GM12878 (cell line): ENCODE results near the gene UHRF1. TPM values are rescaled to one million over a fixed set of nuclear protein-coding genes. Genes with fewer than 3 reads are reported as not detected.

ENCODE experiments used
- CHD4 ChIP-seq: fragments of 200-600 bp; sonication (generic); IDR thresholded peaks from 2 replicates; pipeline ENCODE4 v1.6.1; 2016; ENCODE audit warnings: mild to moderate bottlenecking
- DPF2 ChIP-seq: fragments of 450-650 bp; IDR thresholded peaks from 2 replicates; pipeline ENCODE4 v1.6.1; 2017; ENCODE audit warnings: mild to moderate bottlenecking
- E2F4 ChIP-seq: IDR thresholded peaks from 2 replicates; pipeline ENCODE4 v1.6.1; 2012; ENCODE audit warnings: low read depth, low read length, improper control_type of control experiment
- EED ChIP-seq: sonication (generic); IDR thresholded peaks from 2 replicates; pipeline ENCODE4 v1.6.1; 2016; ENCODE audit warnings: antibody characterized with exemption, low read depth
- KLF5 ChIP-seq: fragments of 450-650 bp; IDR thresholded peaks from 2 replicates; pipeline ENCODE4 v1.6.1; 2014; ENCODE audit warnings: mild to moderate bottlenecking; ENCODE audit not compliant: partially characterized antibody
- PAX5 ChIP-seq: IDR thresholded peaks from 2 replicates; pipeline ENCODE4 v1.6.1; 2011; ENCODE audit warnings: low read depth, low read length, borderline replicate concordance
- PKNOX1 ChIP-seq: fragments of 450-650 bp; IDR thresholded peaks from 2 replicates; pipeline ENCODE4 v1.6.1; 2016; ENCODE audit warnings: mild to moderate bottlenecking
- REST ChIP-seq: IDR thresholded peaks from 2 replicates; pipeline ENCODE4 v1.6.1; 2012; ENCODE audit warnings: mild to moderate bottlenecking, low read depth, low read length
- SREBF2 ChIP-seq: IDR thresholded peaks from 2 replicates; pipeline ENCODE4 v1.6.1; 2012; ENCODE audit warnings: mild to moderate bottlenecking, low read length
- SUZ12 ChIP-seq: fragments of 200-600 bp; sonication (generic); IDR thresholded peaks from one replicate; pipeline ENCODE4 v1.6.1; 2018; ENCODE audit warnings: antibody characterized with exemption, mild to moderate bottlenecking; ENCODE audit not compliant: unreplicated experiment
- polyA plus RNA-seq, 11 experiments: library from polyadenylated mRNA; depleted of rRNA in 4 of 11; unstranded in 6 of 11; stranded (reverse) in 5 of 11; fragments of >200 nt; fragmentation: Nextera tagmentation in 4 of 11; fragmentation: Illumina TruSeq in 1 of 11; extraction: Ambion mirVana in 4 of 11; extraction: Trizol in 1 of 11; gene quantifications; 1 replicate in 1 of 11; 2 replicates in 10 of 11; pipeline versions ENCODE4 v1.2.1 to v1.2.3, GENCODE V29; 2011 to 2016; ENCODE audit warnings: inconsistent platforms in 2 of 11, missing spikeins in 2 of 11, low read depth in 1 of 11
- total RNA-seq, 4 experiments: library from RNA; depleted of rRNA in 3 of 4; stranded (reverse); fragments of >200 nt in 3 of 4; fragmentation: Illumina TruSeq in 1 of 4; extraction: Trizol in 1 of 4; gene quantifications; 2 replicates each; pipeline versions ENCODE4 v1.2.1 to v1.2.3, GENCODE V29; 2013 to 2021

UHRF1 gene
- total and polyA plus RNA-seq, 10 of the 15 experiments (the other 5 are each of a cell fraction or from before 2014, with no cell fraction given) = 13.0 to 109 (median 37.7) TPM

- TF ChIP-seq PKNOX1 (no peak), SREBF2 (no peak), EED (0 out of 2 replicates have a peak, but pooled peaks have one; percentile 16), SUZ12 (no peak), CHD4 (no peak), REST (no peak), PAX5 (0 out of 2 replicates have a peak, but pooled peaks have one; percentile 12), E2F4 (no peak), KLF5 (no peak), DPF2 (0 out of 2 replicates have a peak, but pooled peaks have one; percentile 12)
These were observed 60.7 kb downstream of the UHRF1 start (continued) for GRCh38 chr19:4969772-4970531.
